Stomach smooth muscle (tissue), 2 donors: ENCODE results near the gene MTURN.

Experiments used
- H3K27ac ChIP-seq: one replicate; pipeline ENCODE4 v1.7.0; 2013; ENCODE audit warnings: mild to moderate bottlenecking, low read length, inconsistent platforms
- H3K27me3 ChIP-seq, 2 donors: one replicate each; pipeline ENCODE4 v1.7.0; 2013; ENCODE audit warnings: low read length in 2 of 2; ENCODE audit not compliant: insufficient read depth in 2 of 2, control insufficient read depth in 1 of 2
- H3K36me3 ChIP-seq, 2 donors: one replicate each; pipeline ENCODE4 v1.7.0; 2013; ENCODE audit warnings: low read length in 2 of 2; ENCODE audit not compliant: control insufficient read depth in 2 of 2, insufficient read depth in 2 of 2
- H3K4me1 ChIP-seq: one replicate; pipeline ENCODE4 v1.7.0; 2013; ENCODE audit warnings: low read length; ENCODE audit not compliant: control insufficient read depth, insufficient read depth
- H3K4me3 ChIP-seq, 2 donors: one replicate each; pipeline ENCODE4 v1.7.0; 2013; ENCODE audit warnings: low read length in 2 of 2
- H3K9ac ChIP-seq, 2 donors: one replicate each; pipeline ENCODE4 v1.7.0; 2013; ENCODE audit warnings: low read length in 2 of 2, mild to moderate bottlenecking in 1 of 2
- H3K9me3 ChIP-seq, 2 donors: one replicate each; pipeline ENCODE4 v1.7.0; 2013; ENCODE audit warnings: low read length in 2 of 2; ENCODE audit not compliant: control insufficient read depth in 2 of 2
- donor health status: healthy.
- donor health status: Pancreatic carcinoma.

Gene MTURN

DNA sequence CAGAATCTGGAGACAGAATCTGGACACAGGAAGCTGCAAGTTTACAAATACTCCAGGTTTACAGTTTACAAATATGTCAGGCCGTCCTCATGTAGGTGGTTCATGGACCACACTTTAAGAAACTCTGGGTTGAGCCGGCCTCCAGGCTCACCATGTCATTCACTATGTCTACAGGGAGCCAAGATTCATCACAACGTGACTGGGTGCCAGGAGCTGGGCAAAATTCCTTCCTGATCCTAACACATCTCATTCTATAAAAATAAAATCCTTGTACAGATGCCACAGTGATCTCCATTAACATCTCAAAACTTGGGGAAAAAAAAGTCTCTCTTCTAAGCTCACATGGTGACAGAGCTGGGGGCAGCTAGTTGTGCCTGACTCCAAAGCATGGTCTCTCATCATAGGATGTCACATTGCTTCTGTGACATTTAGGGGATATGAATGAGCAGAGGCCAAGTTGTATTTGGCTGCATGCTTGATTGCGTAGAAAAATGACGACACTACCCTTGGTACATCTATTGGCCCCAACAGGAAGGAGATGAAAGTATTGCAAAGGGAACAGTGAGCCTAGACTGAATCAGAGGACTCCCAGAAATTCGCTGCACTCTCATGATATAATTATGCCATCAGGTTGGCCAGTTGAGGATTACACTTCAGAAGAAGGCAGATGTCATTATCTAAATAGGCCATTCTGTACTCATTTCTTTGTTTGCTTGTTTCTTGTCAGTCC lies 35.9 kb downstream of the MTURN start:
- H3K4me1 ChIP-seq, result peaks cover 58% of the 10 kb centered on the region
- H3K9me3 ChIP-seq, result no peaks in the 10 kb centered on the region
- H3K9ac ChIP-seq, result no peak overlapping the region
- no peak overlapping the region for H3K4me3 ChIP-seq
- H3K27ac ChIP-seq, result no peak overlapping the region
- peaks cover 0 to 2% of the 10 kb centered on the region in 2 donors for H3K36me3 ChIP-seq
- H3K27me3 ChIP-seq, result no peaks in the 10 kb centered on the region

DNA sequence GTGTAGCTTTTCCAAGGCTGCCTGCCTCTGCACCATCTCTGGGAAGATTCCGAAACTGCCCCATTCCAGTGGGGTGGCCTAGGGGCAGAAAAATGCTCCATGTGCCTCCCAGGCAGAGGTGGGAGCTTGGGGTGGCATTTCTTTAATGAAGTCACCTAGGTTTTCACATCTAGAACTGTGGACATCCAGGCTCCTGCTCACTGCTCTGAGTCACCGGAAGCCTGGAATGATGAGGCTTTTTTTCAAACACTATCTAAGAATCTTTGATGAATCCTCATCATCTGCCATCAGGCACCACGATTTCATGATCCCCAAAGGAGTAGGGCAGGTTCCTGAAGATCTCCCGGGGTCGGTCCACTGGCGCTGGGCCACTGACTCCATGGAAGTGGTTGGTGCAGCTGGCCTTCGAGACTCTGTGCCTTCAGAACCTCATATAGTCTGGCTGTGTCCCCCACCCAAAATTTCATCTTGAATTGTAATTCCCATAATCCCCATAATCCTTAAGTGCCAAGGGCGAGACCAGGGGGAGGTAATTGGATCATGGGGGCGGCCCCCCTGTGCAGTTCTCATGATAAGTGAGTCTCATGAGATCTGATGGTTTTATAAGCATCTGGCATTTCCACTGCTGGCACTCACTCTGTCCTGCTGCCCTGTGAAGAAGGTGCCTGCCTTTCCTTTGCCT lies 37.1 kb downstream of the MTURN start:
- peak overlapping the region; percentile 89 for H3K27ac ChIP-seq
- no peaks in the 10 kb centered on the region for H3K36me3 ChIP-seq
- H3K9ac ChIP-seq, result no peak overlapping the region
- peaks cover 61% of the 10 kb centered on the region for H3K4me1 ChIP-seq
- H3K4me3 ChIP-seq, result no peak overlapping the region
- no peaks in the 10 kb centered on the region for H3K27me3 ChIP-seq
- no peaks in the 10 kb centered on the region for H3K9me3 ChIP-seq

DNA sequence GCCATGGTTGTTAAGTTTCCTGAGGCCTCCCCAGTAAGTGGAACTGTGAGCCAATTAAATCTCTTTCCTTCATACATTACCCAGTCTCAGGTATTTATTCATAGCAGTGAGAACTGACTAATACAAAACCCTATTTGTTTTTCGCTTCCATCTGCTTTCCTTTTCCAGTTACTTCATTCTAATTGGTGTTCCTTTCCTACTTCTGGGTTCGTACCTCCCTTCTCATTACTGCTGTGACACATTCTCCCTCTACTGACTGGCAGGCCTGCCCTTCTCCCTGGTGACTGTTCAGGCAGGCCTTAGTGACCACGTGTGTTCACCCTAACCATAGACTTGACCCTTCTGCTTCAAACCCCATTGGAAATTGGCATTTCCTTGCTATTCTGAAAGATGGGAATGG lies 37.7 kb downstream of the MTURN start:
- peaks cover 65% of the 10 kb centered on the region for H3K4me1 ChIP-seq
- peak overlapping the region in 1 of 2 donors; percentile 60 for H3K9ac ChIP-seq

DNA sequence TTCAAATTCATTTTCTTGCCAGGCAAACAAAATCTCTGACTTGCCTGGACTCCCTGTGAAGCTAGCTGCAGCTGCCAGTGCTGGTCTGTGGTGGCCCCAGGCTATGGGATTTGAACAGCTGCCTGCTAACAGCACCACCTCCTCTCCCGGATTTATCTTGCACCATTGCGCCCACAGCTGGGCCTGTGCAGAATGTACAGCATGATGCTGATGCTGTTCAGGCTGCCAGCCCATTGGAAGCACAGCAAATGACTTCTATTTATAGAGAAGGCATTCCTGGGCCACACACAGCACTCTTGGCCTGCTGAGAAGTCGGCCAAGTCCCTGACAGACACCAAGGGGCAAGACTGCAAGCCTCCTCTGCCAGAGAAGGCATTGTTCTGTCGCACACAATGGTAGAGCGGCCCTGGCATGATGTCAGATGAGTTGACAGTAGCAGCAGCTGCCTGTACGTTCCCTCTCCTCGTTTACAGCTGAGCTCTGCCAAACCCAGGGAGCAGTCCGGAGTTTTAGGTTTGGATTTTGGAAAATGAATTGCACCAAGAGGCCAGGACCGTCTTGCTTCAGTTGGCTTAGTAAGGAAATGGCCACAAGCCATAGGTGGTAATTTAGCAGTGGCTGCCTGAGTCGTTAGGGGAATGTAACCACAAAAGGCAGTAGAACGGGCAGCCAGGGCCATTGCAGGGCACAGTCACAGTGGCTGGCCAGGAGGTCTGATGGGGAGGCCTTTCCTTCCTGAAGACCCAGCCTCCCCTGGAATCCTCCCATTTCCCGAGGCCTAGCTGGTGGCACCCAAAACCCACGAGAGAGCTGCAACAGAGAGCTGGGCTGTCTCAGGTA lies 38.5 kb downstream of the MTURN start:
- Histone ChIP-seq H3K9me3 (no peaks in the 10 kb centered on the region), H3K36me3 (no peaks in the 10 kb centered on the region), H3K27me3 (no peaks in the 10 kb centered on the region), H3K27ac (peak overlapping the region; percentile 89), H3K4me1 (peaks cover 64% of the 10 kb centered on the region), H3K4me3 (peak overlapping the region; percentile 3 to 59), H3K9ac (peak overlapping the region in 1 of 2 donors; percentile 60)

More for the DNA sequence above, 37.7 kb downstream of the MTURN start:
- peak overlapping the region; percentile 3 to 59 for H3K4me3 ChIP-seq
- no peaks in the 10 kb centered on the region for H3K36me3 ChIP-seq
- no peaks in the 10 kb centered on the region for H3K27me3 ChIP-seq
- peak overlapping the region; percentile 89 for H3K27ac ChIP-seq
- H3K9me3 ChIP-seq, result no peaks in the 10 kb centered on the region

DNA sequence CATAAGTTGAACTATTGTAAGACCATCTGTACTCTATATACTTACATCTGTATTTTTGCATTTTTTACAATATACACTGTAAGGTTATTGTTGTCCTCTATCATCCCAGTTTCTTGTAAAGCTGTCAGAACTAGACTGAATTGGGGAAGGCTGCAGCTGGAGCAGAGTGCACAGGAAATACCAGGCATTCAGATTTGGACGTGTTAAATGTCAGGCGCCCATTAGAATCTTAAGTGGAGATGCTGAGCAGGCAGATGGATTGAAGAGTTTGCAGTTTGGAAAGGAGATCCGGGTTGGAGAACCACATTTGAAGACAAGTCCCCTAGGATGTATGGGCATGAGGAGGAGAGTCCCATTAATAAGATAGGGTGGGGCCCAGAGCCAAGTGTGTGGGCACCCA lies 40.4 kb downstream of the MTURN start:
- Histone ChIP-seq H3K4me3 (no peak overlapping the region), H3K9ac (no peak overlapping the region), H3K27me3 (no peaks in the 10 kb centered on the region), H3K9me3 (no peaks in the 10 kb centered on the region), H3K4me1 (peaks cover 69% of the 10 kb centered on the region), H3K27ac (peak overlapping the region; percentile 89), H3K36me3 (no peaks in the 10 kb centered on the region)

DNA sequence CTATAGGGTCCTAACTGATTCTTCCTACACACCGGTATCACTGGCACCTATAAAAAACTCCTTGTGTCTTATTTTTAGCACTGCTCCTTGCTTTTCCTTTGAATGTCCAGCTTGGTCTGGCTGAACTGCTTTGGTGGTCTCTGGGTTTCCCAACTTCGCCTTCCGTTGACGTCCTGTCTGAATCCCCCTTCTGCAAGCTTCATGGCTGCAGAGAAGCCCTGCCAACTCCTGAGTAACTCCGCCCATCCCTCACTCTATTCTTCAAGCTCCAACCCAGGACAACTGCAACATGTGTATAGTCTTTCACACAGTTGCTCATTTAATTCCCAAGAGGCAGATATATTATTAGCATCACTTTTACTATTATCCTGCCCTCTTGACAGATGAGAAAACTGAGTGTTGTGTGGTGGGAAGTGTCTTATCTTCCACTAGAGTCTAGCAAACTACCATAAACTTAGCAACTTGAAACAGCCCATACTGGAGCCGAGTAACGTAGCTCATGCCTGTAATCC lies 40.9 kb downstream of the MTURN start:
- no peaks in the 10 kb centered on the region for H3K9me3 ChIP-seq
- H3K4me3 ChIP-seq, result no peak overlapping the region
- no peaks in the 10 kb centered on the region for H3K27me3 ChIP-seq
- peak overlapping the region; percentile 89 for H3K27ac ChIP-seq
- peaks cover 64% of the 10 kb centered on the region for H3K4me1 ChIP-seq
- H3K9ac ChIP-seq, result no peak overlapping the region
- H3K36me3 ChIP-seq, result no peaks in the 10 kb centered on the region

DNA sequence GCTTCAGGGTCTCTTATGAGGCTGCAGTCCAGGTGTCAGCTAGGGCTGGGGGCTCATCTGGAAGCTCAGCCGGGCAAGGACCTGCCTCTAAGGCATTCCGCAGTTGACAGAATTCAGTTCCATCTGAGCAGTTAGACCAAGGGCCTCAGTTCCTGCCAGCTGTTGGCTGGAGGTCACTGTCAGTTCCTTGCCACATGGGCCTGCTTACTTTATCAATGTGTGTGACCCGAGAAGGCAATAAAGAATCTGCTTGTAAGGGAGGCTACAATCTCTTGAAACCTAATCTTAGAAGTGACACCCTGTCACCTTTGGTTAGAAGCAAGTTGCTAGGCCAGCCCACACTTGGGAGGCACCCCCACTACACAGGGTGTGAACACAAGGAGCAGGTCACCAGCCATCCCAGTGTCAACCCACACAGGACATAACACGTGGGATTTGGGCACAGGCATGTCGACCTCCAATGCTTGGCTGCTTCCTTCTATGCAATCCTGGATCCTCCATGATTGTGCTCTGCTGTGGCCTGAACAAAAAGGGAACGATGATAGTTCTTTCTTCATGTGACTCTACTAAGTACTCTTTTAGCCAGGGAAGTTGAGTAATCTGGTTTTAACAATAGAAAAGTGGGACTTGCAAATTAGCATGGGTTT lies 41.8 kb downstream of the MTURN start:
- Histone ChIP-seq H3K4me1 (peaks cover 68% of the 10 kb centered on the region), H3K36me3 (no peaks in the 10 kb centered on the region), H3K27me3 (no peaks in the 10 kb centered on the region)

DNA sequence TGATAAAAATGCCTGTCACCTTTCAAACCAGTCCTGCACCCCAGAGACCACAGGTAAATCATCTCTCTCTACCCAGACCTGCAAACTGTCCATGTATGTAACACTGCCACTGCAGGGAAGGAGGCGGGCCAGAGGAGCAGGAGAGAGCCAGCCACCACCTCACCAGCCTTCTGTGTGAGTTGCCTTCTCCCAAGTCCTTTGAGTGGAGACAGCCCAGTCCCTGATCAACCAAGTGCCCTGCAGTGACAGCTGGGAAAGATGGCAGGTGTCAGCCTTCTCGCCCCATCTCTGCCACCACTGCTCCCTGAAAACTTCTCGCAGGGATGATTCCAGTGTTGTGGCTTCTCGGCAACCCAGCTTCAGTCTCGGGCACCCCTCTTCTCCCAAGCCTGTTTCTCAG lies 42.4 kb downstream of the MTURN start:
- H3K4me3 ChIP-seq, result no peak overlapping the region
- no peaks in the 10 kb centered on the region for H3K9me3 ChIP-seq
- no peak overlapping the region for H3K9ac ChIP-seq
- no peaks in the 10 kb centered on the region for H3K36me3 ChIP-seq
- H3K4me1 ChIP-seq, result peaks cover 68% of the 10 kb centered on the region
- H3K27ac ChIP-seq, result peak overlapping the region; percentile 31
- no peaks in the 10 kb centered on the region for H3K27me3 ChIP-seq

More for the DNA sequence above, 41.8 kb downstream of the MTURN start:
- Histone ChIP-seq H3K4me3 (no peak overlapping the region), H3K9ac (no peak overlapping the region), H3K27ac (peak overlapping the region; percentile 31), H3K9me3 (no peaks in the 10 kb centered on the region)

DNA sequence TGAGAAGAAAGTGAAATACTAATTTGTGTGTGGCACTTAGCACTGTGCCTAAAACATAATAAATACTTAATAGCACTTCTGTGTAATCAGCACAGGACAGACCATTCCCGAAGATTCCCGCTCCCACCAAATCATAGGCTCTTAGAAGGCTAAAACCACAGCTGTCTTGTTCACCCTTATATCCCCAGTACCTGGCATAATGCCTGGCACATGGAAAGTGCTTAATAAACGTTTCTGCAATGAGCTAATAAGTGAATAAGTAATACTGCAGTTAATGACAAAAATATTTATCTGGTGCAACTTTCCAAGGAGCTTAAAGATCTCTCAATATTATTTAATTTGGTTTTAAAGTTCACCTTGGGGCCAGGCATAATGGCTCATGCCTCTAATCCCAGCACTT lies 43.2 kb downstream of the MTURN start:
- Histone ChIP-seq H3K9me3 (no peaks in the 10 kb centered on the region), H3K27ac (no peak overlapping the region), H3K4me3 (no peak overlapping the region), H3K9ac (no peak overlapping the region), H3K36me3 (no peaks in the 10 kb centered on the region), H3K27me3 (no peaks in the 10 kb centered on the region), H3K4me1 (peaks cover 64% of the 10 kb centered on the region)

DNA sequence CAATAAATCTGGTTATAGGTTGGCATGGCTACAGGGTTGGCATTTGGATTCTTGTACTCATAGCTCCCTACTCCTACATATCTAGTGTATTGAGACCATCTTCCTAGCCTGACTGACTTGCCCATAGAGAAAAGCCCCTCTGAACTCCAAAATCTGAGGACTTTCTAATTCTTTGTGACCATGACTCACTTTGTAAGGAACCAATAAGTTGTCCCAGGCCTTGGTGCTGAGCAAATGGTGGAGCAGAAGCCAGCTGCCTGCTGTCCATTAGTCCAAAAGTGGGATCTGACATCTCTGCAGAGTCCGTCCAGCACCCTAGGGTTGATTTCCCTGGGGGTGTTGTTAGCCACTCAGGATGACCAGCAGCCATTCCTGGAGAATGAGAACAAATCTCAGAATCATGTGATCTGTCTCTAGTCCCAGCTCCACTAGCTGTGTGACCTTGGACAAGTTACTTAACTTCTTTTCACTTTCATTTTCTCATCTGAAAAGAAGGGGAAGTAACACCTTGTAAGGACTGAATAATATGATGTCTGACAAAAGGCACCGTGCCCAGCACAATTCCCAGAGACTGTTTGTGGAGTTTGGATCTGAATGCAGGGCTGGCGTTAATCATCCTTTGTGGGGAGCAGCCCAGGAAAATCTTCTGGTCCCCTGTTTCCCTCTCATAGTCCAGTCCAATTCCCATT lies 44.1 kb downstream of the MTURN start:
- no peaks in the 10 kb centered on the region for H3K9me3 ChIP-seq
- no peak overlapping the region for H3K9ac ChIP-seq
- H3K36me3 ChIP-seq, result no peaks in the 10 kb centered on the region
- H3K4me1 ChIP-seq, result peaks cover 54% of the 10 kb centered on the region
- H3K27me3 ChIP-seq, result no peaks in the 10 kb centered on the region
- H3K4me3 ChIP-seq, result peak overlapping the region in 1 of 2 donors; percentile 23
- H3K27ac ChIP-seq, result peak overlapping the region; percentile 32
